ENCODE data around the gene NXF1. TPM values are rescaled to one million over a fixed set of nuclear protein-coding genes. Genes with fewer than 3 reads are reported as not detected.

Gene NXF1
- total and polyA plus RNA-seq, 2 of the 13 experiments (the other 11 are each of a cell fraction or from before 2014, with no cell fraction given): 30.4 to 30.9 TPM

DNA sequence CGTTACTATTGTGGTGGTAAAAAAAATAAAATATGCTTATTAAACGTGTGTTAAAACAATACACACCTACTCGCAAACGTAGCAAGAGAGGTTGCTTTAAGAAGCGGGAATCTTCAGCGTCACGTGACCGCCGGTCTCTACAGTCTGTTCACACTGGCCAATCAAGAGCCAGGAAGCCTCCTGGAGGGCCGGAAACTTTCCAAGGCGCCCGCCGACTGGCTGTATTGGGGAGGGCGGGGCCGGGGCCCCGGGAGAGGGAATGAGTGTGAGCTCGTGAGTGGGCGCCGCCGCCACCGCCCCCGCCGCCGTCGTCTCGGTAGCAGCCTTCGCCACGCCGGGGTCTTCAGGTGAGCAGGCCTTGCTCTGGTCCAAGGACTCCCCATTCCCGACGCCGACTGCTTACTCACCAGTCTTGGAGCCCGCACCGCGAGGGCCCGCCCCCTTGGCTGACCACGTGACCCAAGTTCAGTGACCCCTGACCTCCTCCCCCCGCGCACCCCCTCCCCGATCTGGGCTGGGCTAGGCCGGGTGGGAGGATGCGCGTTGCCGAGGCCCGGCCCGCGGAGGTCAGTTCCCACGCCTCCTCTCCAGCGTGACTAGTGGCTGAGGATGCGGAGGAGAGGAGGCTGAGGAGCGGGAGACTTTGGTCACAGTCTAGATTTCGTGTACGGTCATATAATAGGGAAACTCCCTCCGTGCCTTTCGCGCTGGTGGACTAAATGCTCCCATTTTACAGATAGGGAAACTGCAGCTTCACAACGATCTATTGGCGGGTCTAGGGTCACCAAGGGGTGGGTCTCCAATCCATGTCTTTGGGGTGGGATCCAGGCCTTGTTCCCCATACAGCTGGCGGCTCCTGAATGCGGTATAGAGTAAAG, 33.9 kb downstream of the NXF1 start, which contains the start of gene TAF6L (continued):
- TF ChIP-seq, protein P1, sequence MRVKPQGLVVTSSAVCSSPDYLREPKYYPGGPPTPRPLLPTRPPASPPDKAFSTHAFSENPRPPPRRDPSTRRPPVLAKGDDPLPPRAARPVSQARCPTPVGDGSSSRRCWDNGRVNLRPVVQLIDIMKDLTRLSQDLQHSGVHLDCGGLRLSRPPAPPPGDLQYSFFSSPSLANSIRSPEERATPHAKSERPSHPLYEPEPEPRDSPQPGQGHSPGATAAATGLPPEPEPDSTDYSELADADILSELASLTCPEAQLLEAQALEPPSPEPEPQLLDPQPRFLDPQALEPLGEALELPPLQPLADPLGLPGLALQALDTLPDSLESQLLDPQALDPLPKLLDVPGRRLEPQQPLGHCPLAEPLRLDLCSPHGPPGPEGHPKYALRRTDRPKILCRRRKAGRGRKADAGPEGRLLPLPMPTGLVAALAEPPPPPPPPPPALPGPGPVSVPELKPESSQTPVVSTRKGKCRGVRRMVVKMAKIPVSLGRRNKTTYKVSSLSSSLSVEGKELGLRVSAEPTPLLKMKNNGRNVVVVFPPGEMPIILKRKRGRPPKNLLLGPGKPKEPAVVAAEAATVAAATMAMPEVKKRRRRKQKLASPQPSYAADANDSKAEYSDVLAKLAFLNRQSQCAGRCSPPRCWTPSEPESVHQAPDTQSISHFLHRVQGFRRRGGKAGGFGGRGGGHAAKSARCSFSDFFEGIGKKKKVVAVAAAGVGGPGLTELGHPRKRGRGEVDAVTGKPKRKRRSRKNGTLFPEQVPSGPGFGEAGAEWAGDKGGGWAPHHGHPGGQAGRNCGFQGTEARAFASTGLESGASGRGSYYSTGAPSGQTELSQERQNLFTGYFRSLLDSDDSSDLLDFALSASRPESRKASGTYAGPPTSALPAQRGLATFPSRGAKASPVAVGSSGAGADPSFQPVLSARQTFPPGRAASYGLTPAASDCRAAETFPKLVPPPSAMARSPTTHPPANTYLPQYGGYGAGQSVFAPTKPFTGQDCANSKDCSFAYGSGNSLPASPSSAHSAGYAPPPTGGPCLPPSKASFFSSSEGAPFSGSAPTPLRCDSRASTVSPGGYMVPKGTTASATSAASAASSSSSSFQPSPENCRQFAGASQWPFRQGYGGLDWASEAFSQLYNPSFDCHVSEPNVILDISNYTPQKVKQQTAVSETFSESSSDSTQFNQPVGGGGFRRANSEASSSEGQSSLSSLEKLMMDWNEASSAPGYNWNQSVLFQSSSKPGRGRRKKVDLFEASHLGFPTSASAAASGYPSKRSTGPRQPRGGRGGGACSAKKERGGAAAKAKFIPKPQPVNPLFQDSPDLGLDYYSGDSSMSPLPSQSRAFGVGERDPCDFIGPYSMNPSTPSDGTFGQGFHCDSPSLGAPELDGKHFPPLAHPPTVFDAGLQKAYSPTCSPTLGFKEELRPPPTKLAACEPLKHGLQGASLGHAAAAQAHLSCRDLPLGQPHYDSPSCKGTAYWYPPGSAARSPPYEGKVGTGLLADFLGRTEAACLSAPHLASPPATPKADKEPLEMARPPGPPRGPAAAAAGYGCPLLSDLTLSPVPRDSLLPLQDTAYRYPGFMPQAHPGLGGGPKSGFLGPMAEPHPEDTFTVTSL (CRISPR knock-in tag; IDR thresholded peaks at IDR 0.05; ENCODE audit: borderline replicate concordance): no peak
- TF ChIP-seq, protein P2, sequence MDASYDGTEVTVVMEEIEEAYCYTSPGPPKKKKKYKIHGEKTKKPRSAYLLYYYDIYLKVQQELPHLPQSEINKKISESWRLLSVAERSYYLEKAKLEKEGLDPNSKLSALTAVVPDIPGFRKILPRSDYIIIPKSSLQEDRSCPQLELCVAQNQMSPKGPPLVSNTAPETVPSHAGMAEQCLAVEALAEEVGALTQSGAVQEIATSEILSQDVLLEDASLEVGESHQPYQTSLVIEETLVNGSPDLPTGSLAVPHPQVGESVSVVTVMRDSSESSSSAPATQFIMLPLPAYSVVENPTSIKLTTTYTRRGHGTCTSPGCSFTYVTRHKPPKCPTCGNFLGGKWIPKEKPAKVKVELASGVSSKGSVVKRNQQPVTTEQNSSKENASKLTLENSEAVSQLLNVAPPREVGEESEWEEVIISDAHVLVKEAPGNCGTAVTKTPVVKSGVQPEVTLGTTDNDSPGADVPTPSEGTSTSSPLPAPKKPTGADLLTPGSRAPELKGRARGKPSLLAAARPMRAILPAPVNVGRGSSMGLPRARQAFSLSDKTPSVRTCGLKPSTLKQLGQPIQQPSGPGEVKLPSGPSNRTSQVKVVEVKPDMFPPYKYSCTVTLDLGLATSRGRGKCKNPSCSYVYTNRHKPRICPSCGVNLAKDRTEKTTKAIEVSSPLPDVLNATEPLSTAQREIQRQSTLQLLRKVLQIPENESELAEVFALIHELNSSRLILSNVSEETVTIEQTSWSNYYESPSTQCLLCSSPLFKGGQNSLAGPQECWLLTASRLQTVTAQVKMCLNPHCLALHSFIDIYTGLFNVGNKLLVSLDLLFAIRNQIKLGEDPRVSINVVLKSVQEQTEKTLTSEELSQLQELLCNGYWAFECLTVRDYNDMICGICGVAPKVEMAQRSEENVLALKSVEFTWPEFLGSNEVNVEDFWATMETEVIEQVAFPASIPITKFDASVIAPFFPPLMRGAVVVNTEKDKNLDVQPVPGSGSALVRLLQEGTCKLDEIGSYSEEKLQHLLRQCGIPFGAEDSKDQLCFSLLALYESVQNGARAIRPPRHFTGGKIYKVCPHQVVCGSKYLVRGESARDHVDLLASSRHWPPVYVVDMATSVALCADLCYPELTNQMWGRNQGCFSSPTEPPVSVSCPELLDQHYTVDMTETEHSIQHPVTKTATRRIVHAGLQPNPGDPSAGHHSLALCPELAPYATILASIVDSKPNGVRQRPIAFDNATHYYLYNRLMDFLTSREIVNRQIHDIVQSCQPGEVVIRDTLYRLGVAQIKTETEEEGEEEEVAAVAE (CRISPR knock-in tag; IDR thresholded peaks at IDR 0.05; ENCODE audit: borderline replicate concordance): peak; percentile 95
- TF ChIP-seq THAP11 (CRISPR knock-in tag; IDR thresholded peaks at IDR 0.05): peak; percentile 67
- peak; percentile 47 for TF ChIP-seq HNRNPLL (IDR thresholded peaks at IDR 0.05; ENCODE audit: low read depth, low read length, poor library complexity, severe bottlenecking)
- TF ChIP-seq FIP1L1 (IDR thresholded peaks at IDR 0.05; ENCODE audit: borderline replicate concordance, insufficient read depth, low read depth, low read length): no peak
- TF ChIP-seq, protein P3, sequence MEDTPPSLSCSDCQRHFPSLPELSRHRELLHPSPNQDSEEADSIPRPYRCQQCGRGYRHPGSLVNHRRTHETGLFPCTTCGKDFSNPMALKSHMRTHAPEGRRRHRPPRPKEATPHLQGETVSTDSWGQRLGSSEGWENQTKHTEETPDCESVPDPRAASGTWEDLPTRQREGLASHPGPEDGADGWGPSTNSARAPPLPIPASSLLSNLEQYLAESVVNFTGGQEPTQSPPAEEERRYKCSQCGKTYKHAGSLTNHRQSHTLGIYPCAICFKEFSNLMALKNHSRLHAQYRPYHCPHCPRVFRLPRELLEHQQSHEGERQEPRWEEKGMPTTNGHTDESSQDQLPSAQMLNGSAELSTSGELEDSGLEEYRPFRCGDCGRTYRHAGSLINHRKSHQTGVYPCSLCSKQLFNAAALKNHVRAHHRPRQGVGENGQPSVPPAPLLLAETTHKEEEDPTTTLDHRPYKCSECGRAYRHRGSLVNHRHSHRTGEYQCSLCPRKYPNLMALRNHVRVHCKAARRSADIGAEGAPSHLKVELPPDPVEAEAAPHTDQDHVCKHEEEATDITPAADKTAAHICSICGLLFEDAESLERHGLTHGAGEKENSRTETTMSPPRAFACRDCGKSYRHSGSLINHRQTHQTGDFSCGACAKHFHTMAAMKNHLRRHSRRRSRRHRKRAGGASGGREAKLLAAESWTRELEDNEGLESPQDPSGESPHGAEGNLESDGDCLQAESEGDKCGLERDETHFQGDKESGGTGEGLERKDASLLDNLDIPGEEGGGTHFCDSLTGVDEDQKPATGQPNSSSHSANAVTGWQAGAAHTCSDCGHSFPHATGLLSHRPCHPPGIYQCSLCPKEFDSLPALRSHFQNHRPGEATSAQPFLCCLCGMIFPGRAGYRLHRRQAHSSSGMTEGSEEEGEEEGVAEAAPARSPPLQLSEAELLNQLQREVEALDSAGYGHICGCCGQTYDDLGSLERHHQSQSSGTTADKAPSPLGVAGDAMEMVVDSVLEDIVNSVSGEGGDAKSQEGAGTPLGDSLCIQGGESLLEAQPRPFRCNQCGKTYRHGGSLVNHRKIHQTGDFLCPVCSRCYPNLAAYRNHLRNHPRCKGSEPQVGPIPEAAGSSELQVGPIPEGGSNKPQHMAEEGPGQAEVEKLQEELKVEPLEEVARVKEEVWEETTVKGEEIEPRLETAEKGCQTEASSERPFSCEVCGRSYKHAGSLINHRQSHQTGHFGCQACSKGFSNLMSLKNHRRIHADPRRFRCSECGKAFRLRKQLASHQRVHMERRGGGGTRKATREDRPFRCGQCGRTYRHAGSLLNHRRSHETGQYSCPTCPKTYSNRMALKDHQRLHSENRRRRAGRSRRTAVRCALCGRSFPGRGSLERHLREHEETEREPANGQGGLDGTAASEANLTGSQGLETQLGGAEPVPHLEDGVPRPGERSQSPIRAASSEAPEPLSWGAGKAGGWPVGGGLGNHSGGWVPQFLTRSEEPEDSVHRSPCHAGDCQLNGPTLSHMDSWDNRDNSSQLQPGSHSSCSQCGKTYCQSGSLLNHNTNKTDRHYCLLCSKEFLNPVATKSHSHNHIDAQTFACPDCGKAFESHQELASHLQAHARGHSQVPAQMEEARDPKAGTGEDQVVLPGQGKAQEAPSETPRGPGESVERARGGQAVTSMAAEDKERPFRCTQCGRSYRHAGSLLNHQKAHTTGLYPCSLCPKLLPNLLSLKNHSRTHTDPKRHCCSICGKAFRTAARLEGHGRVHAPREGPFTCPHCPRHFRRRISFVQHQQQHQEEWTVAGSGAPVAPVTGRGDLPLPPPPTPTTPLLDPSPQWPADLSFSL (CRISPR knock-in tag; IDR thresholded peaks at IDR 0.05): 0 out of 2 replicates have a peak, but pooled peaks have one; percentile 1
- peak; percentile 83 for TF ChIP-seq NFYB (CRISPR knock-in tag; IDR thresholded peaks at IDR 0.05)
- no peak for TF ChIP-seq ZNF451 (CRISPR knock-in tag; IDR thresholded peaks at IDR 0.05)
- no peak for TF ChIP-seq ZFP41 (CRISPR knock-in tag; IDR thresholded peaks at IDR 0.05; ENCODE audit: borderline replicate concordance)
